ENCODE measurements around the gene NMS.

DNA sequence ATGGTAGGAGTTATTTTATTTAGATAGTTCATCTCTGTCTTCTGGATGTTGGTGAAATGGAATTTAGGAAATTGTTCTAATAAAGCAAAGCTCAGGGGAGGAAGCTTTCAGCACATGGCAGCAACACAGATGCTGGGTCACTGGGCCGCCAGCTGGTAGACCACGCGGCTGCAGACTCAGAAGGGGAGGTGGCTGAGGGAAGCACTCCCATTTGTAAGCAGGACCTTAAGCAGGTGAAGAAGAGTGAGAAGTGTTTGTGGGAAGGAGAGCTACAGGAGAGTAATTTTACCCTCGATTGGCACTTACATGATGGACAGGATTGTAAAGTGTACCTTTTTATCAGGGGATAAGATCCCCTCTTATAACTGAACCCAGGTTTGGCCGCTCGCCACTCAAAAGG, 24.4 kb downstream of the NMS start:
- TF ChIP-seq POLR2A (IDR thresholded peaks at IDR 0.05; ENCODE audit: extremely low read depth, insufficient read length) (no peak), MYC (IDR thresholded peaks at IDR 0.05; ENCODE audit: low read depth, low read length) (no peak)
- TF ChIP-seq, protein P1, sequence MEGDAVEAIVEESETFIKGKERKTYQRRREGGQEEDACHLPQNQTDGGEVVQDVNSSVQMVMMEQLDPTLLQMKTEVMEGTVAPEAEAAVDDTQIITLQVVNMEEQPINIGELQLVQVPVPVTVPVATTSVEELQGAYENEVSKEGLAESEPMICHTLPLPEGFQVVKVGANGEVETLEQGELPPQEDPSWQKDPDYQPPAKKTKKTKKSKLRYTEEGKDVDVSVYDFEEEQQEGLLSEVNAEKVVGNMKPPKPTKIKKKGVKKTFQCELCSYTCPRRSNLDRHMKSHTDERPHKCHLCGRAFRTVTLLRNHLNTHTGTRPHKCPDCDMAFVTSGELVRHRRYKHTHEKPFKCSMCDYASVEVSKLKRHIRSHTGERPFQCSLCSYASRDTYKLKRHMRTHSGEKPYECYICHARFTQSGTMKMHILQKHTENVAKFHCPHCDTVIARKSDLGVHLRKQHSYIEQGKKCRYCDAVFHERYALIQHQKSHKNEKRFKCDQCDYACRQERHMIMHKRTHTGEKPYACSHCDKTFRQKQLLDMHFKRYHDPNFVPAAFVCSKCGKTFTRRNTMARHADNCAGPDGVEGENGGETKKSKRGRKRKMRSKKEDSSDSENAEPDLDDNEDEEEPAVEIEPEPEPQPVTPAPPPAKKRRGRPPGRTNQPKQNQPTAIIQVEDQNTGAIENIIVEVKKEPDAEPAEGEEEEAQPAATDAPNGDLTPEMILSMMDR (IDR thresholded peaks at IDR 0.05; ENCODE audit: low read depth, low read length), result no peak
- TF ChIP-seq, protein P2, sequence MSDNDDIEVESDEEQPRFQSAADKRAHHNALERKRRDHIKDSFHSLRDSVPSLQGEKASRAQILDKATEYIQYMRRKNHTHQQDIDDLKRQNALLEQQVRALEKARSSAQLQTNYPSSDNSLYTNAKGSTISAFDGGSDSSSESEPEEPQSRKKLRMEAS (IDR thresholded peaks at IDR 0.05; ENCODE audit: low read depth, low read length), result no peak
